Measurements from ENCODE around the gene NOVA2.

GRCh38 chr19:45919678-45920077 is 54.0 kb downstream of the NOVA2 start:
- TF ChIP-seq CTCF (IDR thresholded peaks at IDR 0.05) = no peak
- no peak for TF ChIP-seq POLR2A (IDR thresholded peaks at IDR 0.05)

All from esophagus squamous epithelium (tissue), 4 donors.